NCI-H345 (cell line): ENCODE data around the gene ABCD2.
"Not testable (repeated sequence)": the region's sequence is repeated elsewhere in the genome, so short reads cannot be mapped to it uniquely, and the experiment has no call there.

Source experiments
- DNase-seq: peaks from one replicate; lab custom pipeline; 2025; lab: John Stamatoyannopoulos, UW

ABCD2 gene

GRCh38 chr12:39532448-39532847, 87.2 kb downstream of the ABCD2 start:
- no peak for DNase-seq

GRCh38 chr12:39526974-39527373, 92.6 kb downstream of the ABCD2 start:
- no peak for DNase-seq

GRCh38 chr12:39522167-39522566, 97.4 kb downstream of the ABCD2 start:
- DNase-seq, result not testable (repeated sequence)

- no peak for DNase-seq
Measured at GRCh38 chr12:39510001-39510400, 109.6 kb downstream of the ABCD2 start.

GRCh38 chr12:39505554-39505953, 114.0 kb downstream of the ABCD2 start:
- no peak for DNase-seq

- DNase-seq, result no peak
Measured at GRCh38 chr12:39505023-39505422, 114.6 kb downstream of the ABCD2 start.

- DNase-seq, result no peak
Measured at GRCh38 chr12:39503439-39503838, 116.2 kb downstream of the ABCD2 start.

GRCh38 chr12:39502726-39503125, 116.9 kb downstream of the ABCD2 start:
- no peak for DNase-seq
